H1 (cell line): ENCODE results near the gene ITGB2.

Source experiments
- CTBP2 ChIP-seq: IDR thresholded peaks from 2 replicates; pipeline ENCODE4 v1.7.0; 2011; ENCODE audit warnings: borderline replicate concordance, mild to moderate bottlenecking, moderate library complexity, mixed read lengths, low read length; ENCODE audit not compliant: insufficient read depth, insufficient read length
- EP300 ChIP-seq, 2 experiments: IDR thresholded peaks; 1 replicate in 1 of 2; 2 replicates in 1 of 2; pipeline ENCODE4 v1.6.1; 2011 to 2012; ENCODE audit warnings: low read depth in 2 of 2, low read length in 2 of 2, mild to moderate bottlenecking in 2 of 2, borderline replicate concordance in 1 of 2, inconsistent platforms in 1 of 2, moderate library complexity in 1 of 2
- GABPA ChIP-seq: IDR thresholded peaks from 2 replicates; pipeline ENCODE4 v1.6.1; 2011; ENCODE audit warnings: mild to moderate bottlenecking, low read length, moderate library complexity, borderline replicate concordance; ENCODE audit not compliant: insufficient read depth
- KDM1A ChIP-seq: fragments of 200-600, 300-600 bp; sonication (generic); IDR thresholded peaks from 2 replicates; pipeline ENCODE4 v1.7.1; 2016; ENCODE audit warnings: mild to moderate bottlenecking, low read length, borderline replicate concordance
- POLR2AphosphoS5 ChIP-seq: IDR thresholded peaks from 2 replicates; pipeline ENCODE4 v1.6.1; 2011; ENCODE audit warnings: low read depth, low read length
- SP1 ChIP-seq: IDR thresholded peaks from 2 replicates; pipeline ENCODE4 v1.6.1; 2011; ENCODE audit warnings: low read depth, low read length
- TF ChIP-seq, protein P1 (sequence below), 3 experiments: IDR thresholded peaks; 1 replicate in 2 of 3; 2 replicates in 1 of 3; pipeline versions ENCODE4 v1.5.1 to v1.6.1; 2011; ENCODE audit warnings: low read length in 3 of 3, mild to moderate bottlenecking in 3 of 3, inconsistent platforms in 2 of 3, low read depth in 1 of 3, moderate library complexity in 1 of 3; ENCODE audit not compliant: insufficient read depth in 1 of 3; ENCODE audit errors: control extremely low read depth in 1 of 3

DNA sequence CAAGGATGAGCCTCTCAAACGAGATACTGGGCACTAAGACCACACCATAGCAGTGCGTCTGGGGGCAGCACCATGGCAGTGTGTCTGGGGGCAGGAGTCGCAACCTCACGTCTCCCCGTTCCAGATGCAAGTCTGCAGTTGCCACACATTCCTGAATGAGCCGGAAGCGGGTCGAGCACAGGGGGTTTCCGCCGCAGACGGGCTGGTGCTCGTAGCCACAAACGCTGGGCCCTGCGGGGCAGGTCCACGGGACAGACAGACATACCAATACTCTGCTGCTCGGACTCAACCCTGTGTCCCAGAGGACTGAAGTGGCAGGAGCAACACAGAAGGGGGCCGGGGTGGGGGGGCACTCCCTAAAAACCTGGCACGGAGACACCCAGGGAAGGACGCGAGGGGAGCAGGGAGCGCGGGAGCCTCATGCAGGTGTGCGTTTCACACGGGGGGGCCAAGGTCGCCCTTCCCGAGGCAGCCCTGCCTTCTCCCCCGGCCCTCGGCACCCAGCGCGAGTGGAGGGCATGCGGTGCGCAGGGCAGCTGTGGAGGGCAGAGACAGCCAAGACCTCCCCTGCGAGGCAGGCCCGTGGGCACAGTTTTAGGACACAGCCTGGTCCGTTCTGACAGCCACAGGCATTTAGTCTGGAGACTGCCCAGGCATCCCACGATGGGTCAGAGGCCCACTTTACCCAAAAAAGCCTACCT, 71.7 kb downstream of the ITGB2 start:
- no peak for TF ChIP-seq GABPA
- no peak for TF ChIP-seq CTBP2
- TF ChIP-seq POLR2AphosphoS5: no peak
- TF ChIP-seq, protein P1, sequence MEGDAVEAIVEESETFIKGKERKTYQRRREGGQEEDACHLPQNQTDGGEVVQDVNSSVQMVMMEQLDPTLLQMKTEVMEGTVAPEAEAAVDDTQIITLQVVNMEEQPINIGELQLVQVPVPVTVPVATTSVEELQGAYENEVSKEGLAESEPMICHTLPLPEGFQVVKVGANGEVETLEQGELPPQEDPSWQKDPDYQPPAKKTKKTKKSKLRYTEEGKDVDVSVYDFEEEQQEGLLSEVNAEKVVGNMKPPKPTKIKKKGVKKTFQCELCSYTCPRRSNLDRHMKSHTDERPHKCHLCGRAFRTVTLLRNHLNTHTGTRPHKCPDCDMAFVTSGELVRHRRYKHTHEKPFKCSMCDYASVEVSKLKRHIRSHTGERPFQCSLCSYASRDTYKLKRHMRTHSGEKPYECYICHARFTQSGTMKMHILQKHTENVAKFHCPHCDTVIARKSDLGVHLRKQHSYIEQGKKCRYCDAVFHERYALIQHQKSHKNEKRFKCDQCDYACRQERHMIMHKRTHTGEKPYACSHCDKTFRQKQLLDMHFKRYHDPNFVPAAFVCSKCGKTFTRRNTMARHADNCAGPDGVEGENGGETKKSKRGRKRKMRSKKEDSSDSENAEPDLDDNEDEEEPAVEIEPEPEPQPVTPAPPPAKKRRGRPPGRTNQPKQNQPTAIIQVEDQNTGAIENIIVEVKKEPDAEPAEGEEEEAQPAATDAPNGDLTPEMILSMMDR (IDR thresholded peaks at IDR 0.05; ENCODE audit: control extremely low read depth in 1 of 3, insufficient read depth in 1 of 3, low read depth in 1 of 3, low read length in 3 of 3): no peak
- no peak for TF ChIP-seq KDM1A
- TF ChIP-seq SP1: no peak
- TF ChIP-seq EP300 (IDR thresholded peaks at IDR 0.05; ENCODE audit: borderline replicate concordance in 1 of 2, low read depth in 2 of 2, low read length in 2 of 2): no peak
